Stomach (tissue), 9 donors: ENCODE results near the gene KDM2A. TPM values are rescaled to one million over a fixed set of nuclear protein-coding genes. Genes with fewer than 3 reads are reported as not detected.

Source experiments
- DNase-seq, 2 donors: peaks; one replicate each; pipeline versions ENCODE4 v3.0.0 to v3.0.0-alpha.2; 2013 to 2019
- H3K27ac ChIP-seq, 5 donors: fragments of 200-600 bp in 4 of 5; sonication (generic) in 4 of 5; one replicate each; pipeline ENCODE4 v1.5.1; 2013 to 2019; ENCODE audit warnings: mild to moderate bottlenecking in 1 of 5, moderate library complexity in 1 of 5
- H3K27me3 ChIP-seq, 3 donors: fragments of 200-600 bp; sonication (generic); one replicate each; pipeline ENCODE4 v1.5.1; 2017 to 2019; ENCODE audit warnings: mixed run types in 1 of 3
- H3K36me3 ChIP-seq, 4 donors: fragments of 200-600 bp; sonication (generic); 1 replicate in 3 of 4; 2 replicates in 1 of 4; pipeline ENCODE4 v1.5.1; 2016 to 2019
- H3K4me1 ChIP-seq, 4 donors: fragments of 200-600 bp; sonication (generic); one replicate each; pipeline ENCODE4 v1.5.1; 2016 to 2019
- H3K4me3 ChIP-seq, 4 donors: fragments of 200-600 bp; sonication (generic) in 3 of 4; one replicate each; pipeline ENCODE4 v1.5.1; 2016 to 2019; ENCODE audit warnings: mild to moderate bottlenecking in 1 of 4
- H3K9me3 ChIP-seq, 4 donors: fragments of 200-600 bp; sonication (generic); one replicate each; pipeline ENCODE4 v1.5.1; 2016 to 2019
- EP300 ChIP-seq: sonication (generic); formaldehyde crosslinking; IDR thresholded peaks from one replicate; pipeline ENCODE4 v1.6.1; 2017; ENCODE audit warnings: antibody characterized with exemption
- POLR2A ChIP-seq, 4 donors: fragments of 450-650 bp; IDR thresholded peaks; one replicate each; pipeline ENCODE4 v1.6.1; 2016; ENCODE audit warnings: antibody characterized with exemption in 4 of 4, control low read depth in 2 of 4, mild to moderate bottlenecking in 1 of 4, moderate library complexity in 1 of 4
- POLR2AphosphoS5 ChIP-seq, 3 donors: sonication (generic); formaldehyde crosslinking; IDR thresholded peaks; one replicate each; pipeline ENCODE4 v1.6.1; 2016; ENCODE audit warnings: antibody characterized with exemption in 3 of 3
- WGBS, 5 donors: extraction: QIAGEN DNeasy Blood & Tissue Kit in 3 of 5; methylation state at CpG; one replicate each; pipeline versions ENCODE4 v1.1.5 to v1.1.7; 2013 to 2018; 5-methylcytosine and 5-hydroxymethylcytosine counted together
- intact Hi-C: fragments of 100-400 bp; cut with DNase I; formaldehyde crosslinking; loops from one replicate; pipeline ENCODE4 v1.15.1; 2023; ENCODE audit warnings: low total_unique reads
- polyA plus RNA-seq, 3 donors: library from polyadenylated mRNA; stranded (reverse); fragments of 200-250 nt; gene quantifications; one replicate each; pipeline ENCODE4 v1.2.3, GENCODE V29; 2013
- total RNA-seq, 5 donors: library from RNA; depleted of rRNA; stranded (reverse); fragments of >200 nt; gene quantifications; one replicate each; pipeline versions ENCODE4 v1.1.0 to v1.2.3, GENCODE V29; 2014 to 2016
- TF ChIP-seq, protein P1 (sequence below), 7 experiments: fragments of 450-650 bp in 4 of 7; fragments of 200-600 bp in 3 of 7; sonication (generic) in 3 of 7; IDR thresholded peaks; one replicate each; pipeline ENCODE4 v1.5.1; 2016 to 2019; ENCODE audit warnings: antibody characterized with exemption in 7 of 7, control low read depth in 2 of 7, mild to moderate bottlenecking in 1 of 7
- donor health status: healthy with polysubstance abuse.
- donor health status: Bipolar disorder and iron deficiency.
- donor health status: healthy.

The KDM2A gene
- total and polyA plus RNA-seq, 8 donors = 15.4 to 125 (median 70.3) TPM

DNA sequence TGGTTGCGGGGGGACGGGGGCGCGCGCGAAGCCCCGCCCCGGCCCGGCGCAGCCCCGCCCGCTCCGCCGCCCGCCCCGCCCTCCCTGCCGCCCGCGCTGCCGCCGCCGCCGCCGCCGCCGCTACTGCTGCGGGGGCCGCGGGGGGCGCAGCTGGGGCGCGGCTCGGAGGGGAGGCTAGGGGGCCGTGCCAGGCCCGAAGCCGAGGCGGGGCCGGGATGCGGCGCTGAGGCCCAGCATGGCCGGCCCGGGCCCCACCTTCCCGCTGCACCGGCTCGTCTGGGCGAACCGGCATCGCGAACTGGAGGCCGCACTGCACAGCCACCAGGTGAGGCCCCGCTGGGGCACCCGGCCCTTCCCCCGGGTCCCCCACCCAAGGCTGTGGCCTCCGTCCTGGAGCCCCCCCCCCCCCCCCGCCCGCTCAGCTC lies 170.2 kb downstream of the KDM2A start, which contains the start of gene ANKRD13D:
TSS of gene ANKRD13D (plus strand) at position 78 of the 425 bp plus-strand sequence. CDS start at position 236, 158 bp downstream.
- Histone ChIP-seq H3K4me1 (peaks cover 44 to 87% (median 60%) of the 10 kb centered on the region in 4 donors), H3K27me3 (no peaks in the 10 kb centered on the region), H3K27ac (peak within 1 kb of the TSS; percentile 85 to 99 (median 92)), H3K36me3 (peaks cover 32 to 55% (median 51%) of the 10 kb centered on the region in 4 donors), H3K9me3 (no peaks in the 10 kb centered on the region), H3K4me3 (peak within 1 kb of the TSS; percentile 70 to 81 (median 76))
- intact Hi-C loops = no loop called here
- WGBS, 5 donors = 0 to 2% (median 1%) methylated on average over 4 to 55 of the region's 56 CpGs; no CpG with 5 or more reads in 2 of the 5 donors
- peak in 1 of 2 donors; percentile 49 for DNase-seq
- TF ChIP-seq, protein P1, sequence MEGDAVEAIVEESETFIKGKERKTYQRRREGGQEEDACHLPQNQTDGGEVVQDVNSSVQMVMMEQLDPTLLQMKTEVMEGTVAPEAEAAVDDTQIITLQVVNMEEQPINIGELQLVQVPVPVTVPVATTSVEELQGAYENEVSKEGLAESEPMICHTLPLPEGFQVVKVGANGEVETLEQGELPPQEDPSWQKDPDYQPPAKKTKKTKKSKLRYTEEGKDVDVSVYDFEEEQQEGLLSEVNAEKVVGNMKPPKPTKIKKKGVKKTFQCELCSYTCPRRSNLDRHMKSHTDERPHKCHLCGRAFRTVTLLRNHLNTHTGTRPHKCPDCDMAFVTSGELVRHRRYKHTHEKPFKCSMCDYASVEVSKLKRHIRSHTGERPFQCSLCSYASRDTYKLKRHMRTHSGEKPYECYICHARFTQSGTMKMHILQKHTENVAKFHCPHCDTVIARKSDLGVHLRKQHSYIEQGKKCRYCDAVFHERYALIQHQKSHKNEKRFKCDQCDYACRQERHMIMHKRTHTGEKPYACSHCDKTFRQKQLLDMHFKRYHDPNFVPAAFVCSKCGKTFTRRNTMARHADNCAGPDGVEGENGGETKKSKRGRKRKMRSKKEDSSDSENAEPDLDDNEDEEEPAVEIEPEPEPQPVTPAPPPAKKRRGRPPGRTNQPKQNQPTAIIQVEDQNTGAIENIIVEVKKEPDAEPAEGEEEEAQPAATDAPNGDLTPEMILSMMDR (IDR thresholded peaks at IDR 0.05) = no peak
- no peak for TF ChIP-seq POLR2AphosphoS5 (IDR thresholded peaks at IDR 0.05)
- TF ChIP-seq POLR2A (IDR thresholded peaks at IDR 0.05) = no peak
- no peak for TF ChIP-seq EP300

DNA sequence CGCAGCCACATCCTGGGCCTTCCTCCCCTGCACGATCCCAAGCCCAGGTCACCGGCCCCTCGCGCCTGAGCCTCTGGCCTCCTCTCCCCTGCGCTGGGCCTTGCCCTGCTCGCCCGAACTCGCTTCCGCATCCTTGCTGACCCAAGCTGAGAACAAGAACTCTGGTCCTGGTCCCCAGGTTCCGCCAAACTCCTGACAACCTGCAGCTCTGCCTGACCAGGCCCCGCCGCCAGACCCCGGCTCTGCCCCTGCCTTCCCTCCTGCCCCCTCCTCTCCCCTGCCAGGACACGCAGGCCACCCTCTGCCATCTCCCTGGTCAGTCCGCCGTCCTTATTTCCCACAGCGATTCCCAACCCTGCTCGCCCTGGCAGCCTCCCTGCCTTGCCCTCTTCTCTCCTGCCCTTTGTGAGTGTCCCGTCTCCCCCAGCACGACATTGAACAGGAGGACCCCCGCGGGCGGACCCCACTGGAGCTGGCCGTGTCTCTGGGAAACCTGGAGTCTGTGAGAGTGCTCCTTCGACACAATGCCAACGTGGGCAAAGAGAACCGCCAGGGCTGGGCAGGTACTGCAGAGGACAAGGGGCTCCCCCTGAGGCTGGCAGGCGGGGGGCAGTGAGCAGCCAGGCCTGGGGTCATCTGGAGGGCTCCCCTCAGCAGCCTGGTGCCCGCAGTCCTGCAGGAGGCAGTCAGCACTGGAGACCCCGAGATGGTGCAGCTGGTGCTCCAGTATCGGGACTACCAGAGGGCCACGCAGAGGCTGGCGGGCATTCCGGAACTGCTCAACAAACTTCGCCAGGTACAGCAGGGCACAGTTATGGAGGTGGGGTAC lies 170.8 kb downstream of the KDM2A start:
- intact Hi-C loops = no loop called here
- Histone ChIP-seq H3K27ac (peak overlapping the region; percentile 70 to 99 (median 92)), H3K4me3 (peak overlapping the region; percentile 70 to 81 (median 76)), H3K4me1 (peaks cover 44 to 83% (median 59%) of the 10 kb centered on the region in 4 donors), H3K9me3 (no peaks in the 10 kb centered on the region), H3K36me3 (peaks cover 26 to 54% (median 48%) of the 10 kb centered on the region in 4 donors), H3K27me3 (no peaks in the 10 kb centered on the region)
- DNase-seq = peak in 1 of 2 donors; percentile 60
- 18 to 29% (median 25%) methylated on average over 17 to 36 of the region's 36 CpGs for WGBS, 5 donors
- TF ChIP-seq, protein P1 (IDR thresholded peaks at IDR 0.05) = no peak
- TF ChIP-seq EP300 (no peak), POLR2AphosphoS5 (IDR thresholded peaks at IDR 0.05) (no peak), POLR2A (IDR thresholded peaks at IDR 0.05) (no peak)

DNA sequence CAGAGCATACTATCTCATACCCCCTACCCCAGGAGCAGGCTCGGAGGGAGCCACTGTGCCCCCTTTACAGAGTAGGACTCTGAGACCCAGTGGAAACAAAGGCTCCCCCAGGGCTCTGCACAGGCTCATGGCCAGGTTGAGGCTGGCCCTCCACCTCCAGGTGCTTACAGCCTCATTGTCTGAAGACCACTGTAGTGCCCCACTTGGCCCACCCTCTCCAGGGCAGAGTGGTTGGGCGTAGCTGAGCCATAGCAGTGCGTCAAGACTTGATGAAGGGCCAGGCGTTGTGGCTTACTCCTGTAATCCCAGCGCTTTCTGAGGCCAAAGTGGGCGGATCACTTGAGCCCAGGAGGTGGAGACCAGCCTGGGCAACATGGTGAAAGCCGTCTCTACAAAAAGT lies 171.7 kb downstream of the KDM2A start:
- intact Hi-C loops = no loop called here
- Histone ChIP-seq H3K27ac (peak overlapping the region in 4 of 5 donors; percentile 85 to 99 (median 94)), H3K4me1 (peaks cover 44 to 74% (median 57%) of the 10 kb centered on the region in 4 donors), H3K27me3 (no peaks in the 10 kb centered on the region), H3K36me3 (peaks cover 16 to 54% (median 47%) of the 10 kb centered on the region in 4 donors), H3K4me3 (peak overlapping the region in 3 of 4 donors; percentile 70 to 80 (median 73)), H3K9me3 (peaks cover 0 to 7% (median 0%) of the 10 kb centered on the region in 4 donors)
- 68 to 87% (median 75%) methylated on average over 7 of the region's 7 CpGs for WGBS, 5 donors
- DNase-seq = peak in 1 of 2 donors; percentile 59
- TF ChIP-seq POLR2AphosphoS5 (IDR thresholded peaks at IDR 0.05) = peak in 1 of 3 donors; percentile 20
- TF ChIP-seq EP300 = no peak

DNA sequence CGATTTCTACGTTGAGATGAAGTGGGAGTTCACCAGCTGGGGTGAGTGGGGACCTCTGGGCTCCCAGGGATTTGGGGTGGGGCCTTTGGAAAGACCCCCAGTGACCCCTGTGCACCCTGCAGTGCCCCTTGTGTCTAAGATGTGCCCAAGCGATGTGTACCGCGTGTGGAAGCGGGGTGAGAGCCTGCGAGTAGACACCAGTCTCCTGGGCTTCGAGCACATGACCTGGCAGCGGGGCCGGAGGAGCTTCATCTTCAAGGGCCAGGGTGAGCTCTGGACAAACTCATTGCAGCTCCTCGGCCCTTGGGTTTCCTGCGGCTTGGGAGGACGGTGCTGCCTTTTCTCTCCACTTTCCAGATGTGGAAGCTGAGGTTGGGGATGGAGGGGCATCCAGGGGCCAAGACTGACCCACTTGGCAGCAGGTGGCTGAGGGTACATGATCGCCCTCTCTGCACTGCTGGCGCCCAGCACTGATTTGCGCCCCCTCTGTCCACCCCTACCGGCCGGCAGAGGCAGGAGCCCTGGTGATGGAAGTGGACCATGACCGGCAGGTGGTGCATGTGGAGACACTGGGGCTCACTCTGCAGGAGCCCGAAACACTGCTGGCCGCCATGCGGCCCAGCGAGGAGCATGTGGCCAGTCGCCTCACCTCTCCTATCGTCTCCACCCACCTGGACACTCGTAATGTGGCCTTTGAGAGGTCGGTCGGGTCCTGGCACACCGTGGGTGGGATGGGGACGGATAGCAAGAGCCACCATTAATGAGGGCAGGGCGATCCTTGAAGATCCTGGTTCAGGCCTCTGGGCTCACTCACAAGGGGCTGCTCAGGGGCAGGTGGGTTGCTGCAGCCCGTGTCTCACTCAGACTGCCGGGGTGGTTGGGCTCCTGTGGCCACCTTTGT lies 172.7 kb downstream of the KDM2A start:
- no peaks in the 10 kb centered on the region for H3K27me3 ChIP-seq
- peaks cover 0 to 10% (median 0%) of the 10 kb centered on the region in 4 donors for H3K9me3 ChIP-seq
- H3K36me3 ChIP-seq = peaks cover 17 to 54% (median 43%) of the 10 kb centered on the region in 4 donors
- peak overlapping the region in 2 of 5 donors; percentile 29 to 85 for H3K27ac ChIP-seq
- H3K4me3 ChIP-seq = no peak overlapping the region
- peaks cover 44 to 64% (median 52%) of the 10 kb centered on the region in 4 donors for H3K4me1 ChIP-seq
- WGBS, 5 donors = 93 to 97% (median 94%) methylated on average over 30 to 33 of the region's 33 CpGs
- no peak for DNase-seq
- no peak for TF ChIP-seq POLR2AphosphoS5 (IDR thresholded peaks at IDR 0.05)
- TF ChIP-seq, protein P1 (IDR thresholded peaks at IDR 0.05) = no peak
- no peak for TF ChIP-seq POLR2A (IDR thresholded peaks at IDR 0.05)
- TF ChIP-seq EP300 = no peak
- intact Hi-C loops = no loop called here
